Adrenal gland (tissue), 12 donors: Measurements from ENCODE around the gene AFF1. TPM values are rescaled to one million over a fixed set of nuclear protein-coding genes. Genes with fewer than 3 reads are reported as not detected.
A peak's percentile ranks its signal among the peaks of the same experiment; 100 is the strongest.

ENCODE experiments used
- DNase-seq, 7 donors: peaks; one replicate each; pipeline ENCODE4 v3.0.0-alpha.2; 2019 to 2020
- H3K27ac ChIP-seq, 5 donors: fragments of 200-600 bp; sonication (generic) in 4 of 5; 1 replicate in 3 of 5; 2 replicates in 2 of 5; pipeline versions ENCODE4 v1.5.1 to v1.8.0; 2016 to 2020; ENCODE audit warnings: mild to moderate bottlenecking in 1 of 5
- H3K27me3 ChIP-seq: fragments of 200-600 bp; 2 replicates; pipeline ENCODE4 v1.8.0; 2021
- H3K36me3 ChIP-seq, 2 donors: fragments of 200-600 bp; replicated peaks in 1 of 2; 1 replicate in 1 of 2; 2 replicates in 1 of 2; pipeline versions ENCODE4 v1.5.1 to v1.8.0; 2018 to 2022
- H3K4me1 ChIP-seq, 2 donors: fragments of 200-600 bp; replicated peaks in 1 of 2; 1 replicate in 1 of 2; 2 replicates in 1 of 2; pipeline versions ENCODE4 v1.5.1 to v1.8.0; 2018 to 2021
- H3K4me3 ChIP-seq, 4 donors: fragments of 200-600 bp; sonication (generic) in 3 of 4; one replicate each; pipeline ENCODE4 v1.5.1; 2016 to 2018
- H3K9me3 ChIP-seq, 3 donors: fragments of 200-600 bp; sonication (generic) in 1 of 3; replicated peaks in 1 of 3; 1 replicate in 2 of 3; 2 replicates in 1 of 3; pipeline versions ENCODE4 v1.5.1 to v1.8.0; 2016 to 2021
- POLR2A ChIP-seq, 2 donors: fragments of 450-650 bp; IDR thresholded peaks; one replicate each; pipeline ENCODE4 v1.6.1; 2017; ENCODE audit warnings: antibody characterized with exemption in 2 of 2, mild to moderate bottlenecking in 2 of 2, moderate library complexity in 1 of 2
- WGBS, 4 donors: extraction: QIAGEN DNeasy Blood & Tissue Kit in 2 of 4; methylation state at CpG; one replicate each; pipeline versions ENCODE4 v1.1.5 to v1.1.7; 2013 to 2017; 5-methylcytosine and 5-hydroxymethylcytosine counted together
- intact Hi-C, 2 donors: fragments of 100-400 bp; cut with DNase I; formaldehyde crosslinking; loops; one replicate each; pipeline versions ENCODE4 v1.14.1 to v1.15.0; 2022 to 2023
- polyA plus RNA-seq, 3 donors: library from polyadenylated mRNA; stranded (reverse); fragments of 200-250 nt in 2 of 3; fragments of 350-450 nt in 1 of 3; fragmentation: Illumina TruSeq in 1 of 3; extraction: RNeasy Lipid Tissue Mini Kit (QIAGEN cat#74804) in 1 of 3; gene quantifications; one replicate each; pipeline ENCODE4 v1.2.3, GENCODE V29; 2013 to 2014
- total RNA-seq, 9 donors: library from RNA; depleted of rRNA in 4 of 9; stranded (reverse); fragments of >200 nt in 4 of 9; fragments of 120-200 nt in 1 of 9; fragmentation: NEBNext Ultra II Directional in 1 of 9; extraction: Animal tissue kit (Norgen Biotek cat#: 25700) in 1 of 9; gene quantifications; one replicate each; pipeline versions ENCODE4 v1.1.0 to v1.2.4, GENCODE V29; 2013 to 2023
- TF ChIP-seq, protein P1 (sequence below), 6 experiments: fragments of 450-650 bp in 4 of 6; fragments of 200-600 bp in 2 of 6; sonication (generic) in 1 of 6; IDR thresholded peaks; 1 replicate in 5 of 6; 2 replicates in 1 of 6; pipeline versions ENCODE4 v1.5.1 to v1.8.0; 2016 to 2021; ENCODE audit warnings: antibody characterized with exemption in 6 of 6, mild to moderate bottlenecking in 2 of 6, moderate library complexity in 1 of 6
- donor health status: healthy with polysubstance abuse.
- donor health status: Bipolar disorder and iron deficiency.
- donor health status: DM: yes; HTN: yes; CAD: no.
- donor health status: DM: no; HTN: no; CAD: no.
- donor health status: DM: no; HTN: no; CAD: no.
- donor health status: DM: yes; HTN: yes; CAD: no.

The AFF1 gene
- total and polyA plus RNA-seq, 12 donors, result 9.9 to 109 (median 52.3) TPM

DNA sequence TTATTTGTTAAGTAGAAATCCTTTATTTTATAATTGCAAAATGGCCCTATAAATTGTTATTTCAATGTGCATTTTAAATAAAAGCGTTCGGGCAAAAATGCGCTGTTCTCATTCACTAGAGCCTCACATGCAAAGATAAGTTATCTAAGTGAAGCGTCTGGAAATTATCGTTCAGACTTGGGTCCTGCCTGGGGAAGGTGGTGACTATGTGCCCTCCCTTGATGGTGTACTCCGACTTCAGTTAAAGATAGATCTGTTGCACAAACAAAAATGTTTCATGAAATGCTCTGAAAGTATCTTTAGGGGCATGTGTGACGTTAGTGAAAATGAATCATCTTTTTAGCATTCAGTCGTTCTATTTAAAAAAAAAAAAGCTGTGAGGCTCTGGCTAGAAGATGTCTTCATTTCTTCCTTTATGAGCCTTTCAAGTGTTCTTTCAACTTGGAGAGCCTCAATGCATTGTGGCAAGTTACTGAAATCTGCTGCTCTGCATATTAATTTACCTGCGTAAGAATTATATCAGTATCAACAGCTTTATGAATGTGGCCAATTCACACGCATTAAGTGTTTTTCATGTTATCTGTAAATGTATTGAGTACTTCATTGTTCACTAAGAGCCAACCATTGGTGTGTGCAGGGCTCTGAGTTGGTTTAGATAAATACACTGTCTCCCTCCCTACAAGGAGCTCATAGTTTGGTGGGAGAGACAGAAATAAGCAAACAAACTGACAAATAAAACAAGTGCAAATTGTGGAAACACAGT lies 83.0 kb downstream of the AFF1 start:
- Histone ChIP-seq H3K9me3 (no peaks in the 10 kb centered on the region), H3K4me3 (no peak overlapping the region), H3K27ac (peak overlapping the region in 2 of 5 donors; percentile 32 to 76), H3K36me3 (no peaks in the 10 kb centered on the region), H3K27me3 (no peaks in the 10 kb centered on the region), H3K4me1 (peaks cover 51 to 83% of the 10 kb centered on the region in 2 donors)
- 55 to 68% (median 60%) methylated on average over 10 of the region's 10 CpGs for WGBS, 4 donors
- DNase-seq, result no peak
- TF ChIP-seq, protein P1, sequence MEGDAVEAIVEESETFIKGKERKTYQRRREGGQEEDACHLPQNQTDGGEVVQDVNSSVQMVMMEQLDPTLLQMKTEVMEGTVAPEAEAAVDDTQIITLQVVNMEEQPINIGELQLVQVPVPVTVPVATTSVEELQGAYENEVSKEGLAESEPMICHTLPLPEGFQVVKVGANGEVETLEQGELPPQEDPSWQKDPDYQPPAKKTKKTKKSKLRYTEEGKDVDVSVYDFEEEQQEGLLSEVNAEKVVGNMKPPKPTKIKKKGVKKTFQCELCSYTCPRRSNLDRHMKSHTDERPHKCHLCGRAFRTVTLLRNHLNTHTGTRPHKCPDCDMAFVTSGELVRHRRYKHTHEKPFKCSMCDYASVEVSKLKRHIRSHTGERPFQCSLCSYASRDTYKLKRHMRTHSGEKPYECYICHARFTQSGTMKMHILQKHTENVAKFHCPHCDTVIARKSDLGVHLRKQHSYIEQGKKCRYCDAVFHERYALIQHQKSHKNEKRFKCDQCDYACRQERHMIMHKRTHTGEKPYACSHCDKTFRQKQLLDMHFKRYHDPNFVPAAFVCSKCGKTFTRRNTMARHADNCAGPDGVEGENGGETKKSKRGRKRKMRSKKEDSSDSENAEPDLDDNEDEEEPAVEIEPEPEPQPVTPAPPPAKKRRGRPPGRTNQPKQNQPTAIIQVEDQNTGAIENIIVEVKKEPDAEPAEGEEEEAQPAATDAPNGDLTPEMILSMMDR (IDR thresholded peaks at IDR 0.05), result no peak
- TF ChIP-seq POLR2A (IDR thresholded peaks at IDR 0.05), result no peak
- intact Hi-C loops, result no loop called here

DNA sequence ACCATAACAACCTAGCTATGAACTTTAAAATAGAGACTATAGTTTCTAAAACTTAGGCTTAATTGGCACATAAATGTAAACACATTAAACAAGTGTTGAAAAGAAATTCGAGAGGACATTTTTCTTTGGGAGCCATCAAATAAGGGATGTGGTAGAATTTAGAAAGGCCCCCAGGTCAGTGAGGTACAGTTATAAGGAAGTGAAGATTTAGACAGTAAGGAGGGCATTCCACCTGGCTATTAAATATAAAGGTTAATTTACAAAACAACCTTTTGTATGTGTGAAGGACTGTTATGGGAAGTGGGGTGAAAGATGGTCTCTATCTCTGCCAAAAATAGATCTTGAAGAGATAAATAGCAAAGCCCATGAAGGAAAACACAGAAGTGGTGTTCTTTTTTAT lies 83.9 kb downstream of the AFF1 start:
- no peaks in the 10 kb centered on the region for H3K36me3 ChIP-seq
- TF ChIP-seq, protein P1 (IDR thresholded peaks at IDR 0.05), result no peak
- TF ChIP-seq POLR2A (IDR thresholded peaks at IDR 0.05), result no peak
- WGBS, 4 donors, result 64 to 75% (median 68%) methylated on average over 1 of the region's 1 CpG
- H3K27me3 ChIP-seq, result no peaks in the 10 kb centered on the region
- H3K4me3 ChIP-seq, result no peak overlapping the region
- intact Hi-C loops, result no loop called here
- DNase-seq, result no peak
- H3K27ac ChIP-seq, result peak overlapping the region in 2 of 5 donors; percentile 32 to 43
- H3K9me3 ChIP-seq, result no peaks in the 10 kb centered on the region
- peaks cover 53 to 84% of the 10 kb centered on the region in 2 donors for H3K4me1 ChIP-seq

DNA sequence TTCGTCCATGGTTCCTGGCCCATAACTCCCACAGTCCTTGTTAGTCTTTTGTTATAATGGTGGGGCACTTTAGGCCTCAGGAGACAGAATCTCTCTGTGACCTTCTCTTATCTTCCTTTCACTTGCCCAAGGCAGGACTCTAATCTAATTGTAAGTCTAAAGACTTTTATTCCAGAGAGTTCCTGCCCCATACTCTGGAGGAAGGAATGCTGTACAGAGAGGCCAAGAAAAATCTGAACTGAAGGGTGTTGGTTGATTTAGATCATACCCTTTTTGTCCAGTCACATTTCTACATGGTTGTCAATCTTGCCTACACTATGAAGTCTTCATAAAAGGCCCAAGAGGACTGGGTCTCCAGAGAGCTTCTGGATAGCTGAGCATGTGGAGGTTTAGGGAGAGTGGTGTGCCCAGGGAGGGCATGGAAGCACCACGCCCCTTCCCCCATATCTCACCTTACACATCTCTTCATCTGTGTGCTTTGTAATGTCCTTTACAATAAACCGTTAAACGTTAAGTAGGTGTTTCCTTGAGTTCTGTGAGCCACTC lies 84.5 kb downstream of the AFF1 start:
- no peak for DNase-seq
- Histone ChIP-seq H3K27me3 (no peaks in the 10 kb centered on the region), H3K4me3 (no peak overlapping the region), H3K36me3 (no peaks in the 10 kb centered on the region), H3K9me3 (no peaks in the 10 kb centered on the region), H3K27ac (peak overlapping the region in 3 of 5 donors; percentile 11 to 43 (median 32)), H3K4me1 (peaks cover 53 to 84% of the 10 kb centered on the region in 2 donors)
- TF ChIP-seq POLR2A (IDR thresholded peaks at IDR 0.05), result no peak
- TF ChIP-seq, protein P1 (IDR thresholded peaks at IDR 0.05), result no peak
- 69 to 89% (median 86%) methylated on average over 4 of the region's 4 CpGs for WGBS, 4 donors
- intact Hi-C loops, result no loop called here

DNA sequence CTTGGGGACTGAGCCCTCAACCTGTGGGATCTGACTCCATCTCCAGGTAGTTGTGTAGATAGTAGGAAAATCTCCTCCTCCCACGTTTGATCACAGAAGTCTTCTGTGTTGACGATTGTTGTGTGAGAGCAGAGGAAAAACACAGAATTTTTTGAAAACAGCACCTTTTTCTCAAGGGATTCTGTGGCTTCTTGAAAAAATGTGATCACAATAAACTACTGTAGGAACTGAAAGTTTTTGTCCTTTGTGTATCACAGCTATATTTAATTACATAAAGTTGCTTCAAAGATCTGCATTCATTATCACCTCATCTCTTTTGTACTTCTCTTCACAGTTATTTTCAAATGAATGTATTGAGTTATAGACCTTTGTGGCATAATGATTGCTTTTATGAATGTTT lies 85.1 kb downstream of the AFF1 start:
- H3K4me1 ChIP-seq, result peaks cover 49 to 84% of the 10 kb centered on the region in 2 donors
- no peaks in the 10 kb centered on the region for H3K36me3 ChIP-seq
- no peaks in the 10 kb centered on the region for H3K9me3 ChIP-seq
- 63 to 87% (median 66%) methylated on average over 2 of the region's 2 CpGs for WGBS, 4 donors
- peak overlapping the region in 1 of 5 donors; percentile 43 for H3K27ac ChIP-seq
- no peak overlapping the region for H3K4me3 ChIP-seq
- no peaks in the 10 kb centered on the region for H3K27me3 ChIP-seq
- intact Hi-C loops, result no loop called here
- TF ChIP-seq POLR2A (IDR thresholded peaks at IDR 0.05), result no peak
- TF ChIP-seq, protein P1 (IDR thresholded peaks at IDR 0.05), result no peak
- no peak for DNase-seq
